GM18867 (cell line): ENCODE measurements around the gene MILR1.
"Not testable (repeated sequence)": the region's sequence is repeated elsewhere in the genome, so short reads cannot be mapped to it uniquely, and the experiment has no call there.

ENCODE experiments used
- ATAC-seq: cut with Tn5 transposase; IDR thresholded peaks from one replicate; pipeline ENCODE4 v1.9.1; 2021; ENCODE audit warnings: mild to moderate bottlenecking, moderate library complexity; ENCODE audit not compliant: unreplicated experiment

Gene MILR1

GRCh38 chr17:64425191-64425590, 23.7 kb upstream of the MILR1 start:
- ATAC-seq: no peak

- no peak for ATAC-seq
Observed at GRCh38 chr17:64426596-64426995, 22.3 kb upstream of the MILR1 start.

GRCh38 chr17:64428406-64428805, 20.5 kb upstream of the MILR1 start:
- ATAC-seq: no peak

- ATAC-seq: not testable (repeated sequence)
Observed at GRCh38 chr17:64430036-64430435, 18.9 kb upstream of the MILR1 start.

GRCh38 chr17:64431534-64431933, 17.4 kb upstream of the MILR1 start:
- ATAC-seq: no peak

- ATAC-seq: no peak
Observed at GRCh38 chr17:64437944-64438525, 10.9 kb upstream of the MILR1 start.

GRCh38 chr17:64439521-64439920, 9.4 kb upstream of the MILR1 start:
- not testable (repeated sequence) for ATAC-seq

GRCh38 chr17:64439956-64440355, 9.0 kb upstream of the MILR1 start:
- no peak for ATAC-seq

- no peak for ATAC-seq
Observed at GRCh38 chr17:64441772-64442540, 7.0 kb upstream of the MILR1 start.

- ATAC-seq: no peak
Observed at GRCh38 chr17:64442541-64442971, 6.4 kb upstream of the MILR1 start.

- ATAC-seq: no peak
Observed at GRCh38 chr17:64443086-64443760, 5.7 kb upstream of the MILR1 start.

- ATAC-seq: no peak
Observed at GRCh38 chr17:64447526-64447925, 1.4 kb upstream of the MILR1 start.

GRCh38 chr17:64449545-64449944, 630 bp downstream of the MILR1 start:
- no peak for ATAC-seq

GRCh38 chr17:64455993-64456885, 7.3 kb downstream of the MILR1 start:
- no peak for ATAC-seq

- no peak for ATAC-seq
Observed at GRCh38 chr17:64457156-64457555, 8.2 kb downstream of the MILR1 start.

- ATAC-seq: no peak
Observed at GRCh38 chr17:64458756-64459155, 9.8 kb downstream of the MILR1 start.

GRCh38 chr17:64459284-64459747, 10.4 kb downstream of the MILR1 start:
- no peak for ATAC-seq

- not testable (repeated sequence) for ATAC-seq
Observed at GRCh38 chr17:64459818-64460217, 10.9 kb downstream of the MILR1 start.

GRCh38 chr17:64460955-64461354, 12.0 kb downstream of the MILR1 start:
- ATAC-seq: no peak

- ATAC-seq: no peak
Observed at GRCh38 chr17:64461788-64462187, 12.9 kb downstream of the MILR1 start.
